ENCODE data around the gene CLNK. TPM values are rescaled to one million over a fixed set of nuclear protein-coding genes. Genes with fewer than 3 reads are reported as not detected.

Gene CLNK
- polyA plus RNA-seq, 1 of the 3 experiments (the other 2 are of a cell fraction) = not detected

DNA sequence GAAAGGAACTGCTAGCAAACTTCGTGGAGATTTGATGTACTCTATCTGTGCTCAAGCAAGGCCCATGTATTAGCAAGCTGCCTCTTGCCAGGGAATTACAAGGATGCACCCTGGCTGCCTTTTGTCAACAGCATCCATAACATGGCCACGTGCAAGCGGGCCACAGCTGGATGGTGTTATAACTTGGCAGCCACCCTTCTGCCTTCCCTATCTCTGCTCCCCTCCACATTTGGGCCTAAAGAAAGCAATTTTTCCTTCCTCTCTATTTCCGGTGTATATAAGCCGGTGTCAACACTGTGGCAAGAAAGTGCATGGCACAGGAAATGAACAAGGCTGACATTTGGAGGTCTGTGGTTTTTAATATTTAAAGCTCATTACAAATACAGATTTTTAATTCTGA lies 94.8 kb downstream of the CLNK start (continued):
- TF ChIP-seq, protein P1, sequence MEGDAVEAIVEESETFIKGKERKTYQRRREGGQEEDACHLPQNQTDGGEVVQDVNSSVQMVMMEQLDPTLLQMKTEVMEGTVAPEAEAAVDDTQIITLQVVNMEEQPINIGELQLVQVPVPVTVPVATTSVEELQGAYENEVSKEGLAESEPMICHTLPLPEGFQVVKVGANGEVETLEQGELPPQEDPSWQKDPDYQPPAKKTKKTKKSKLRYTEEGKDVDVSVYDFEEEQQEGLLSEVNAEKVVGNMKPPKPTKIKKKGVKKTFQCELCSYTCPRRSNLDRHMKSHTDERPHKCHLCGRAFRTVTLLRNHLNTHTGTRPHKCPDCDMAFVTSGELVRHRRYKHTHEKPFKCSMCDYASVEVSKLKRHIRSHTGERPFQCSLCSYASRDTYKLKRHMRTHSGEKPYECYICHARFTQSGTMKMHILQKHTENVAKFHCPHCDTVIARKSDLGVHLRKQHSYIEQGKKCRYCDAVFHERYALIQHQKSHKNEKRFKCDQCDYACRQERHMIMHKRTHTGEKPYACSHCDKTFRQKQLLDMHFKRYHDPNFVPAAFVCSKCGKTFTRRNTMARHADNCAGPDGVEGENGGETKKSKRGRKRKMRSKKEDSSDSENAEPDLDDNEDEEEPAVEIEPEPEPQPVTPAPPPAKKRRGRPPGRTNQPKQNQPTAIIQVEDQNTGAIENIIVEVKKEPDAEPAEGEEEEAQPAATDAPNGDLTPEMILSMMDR (IDR thresholded peaks at IDR 0.05) = no peak

DNA sequence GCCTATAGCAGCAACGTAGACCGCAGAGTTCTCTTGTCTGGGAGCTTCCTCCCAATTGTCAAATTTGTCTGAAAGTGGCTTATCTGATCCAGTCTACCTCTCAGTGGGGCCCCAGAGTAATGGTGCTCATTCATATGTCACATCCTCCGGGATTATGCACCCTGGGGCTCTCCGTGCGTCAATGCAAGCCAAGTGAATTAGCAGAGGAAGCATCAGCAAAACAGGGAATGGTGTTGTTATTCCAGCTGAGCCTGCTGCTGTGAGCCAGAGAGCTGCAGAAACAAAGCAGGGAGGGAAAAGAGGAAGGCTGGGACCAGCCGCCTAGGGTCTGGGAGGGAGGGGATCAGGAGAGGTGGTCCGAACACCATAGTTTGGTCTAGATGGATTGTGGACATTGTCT lies 95.2 kb downstream of the CLNK start:
- no peaks in the 10 kb centered on the region for H3K9me2 ChIP-seq
- no peak for DNase-seq
- no peak overlapping the region for H3K9ac ChIP-seq
- H4K20me1 ChIP-seq (ENCODE audit: insufficient read depth) = no peaks in the 10 kb centered on the region
- H3K4me1 ChIP-seq (ENCODE audit: control insufficient read depth in 1 of 2, insufficient read depth in 2 of 2, low read depth in 1 of 2, low read length in 1 of 2) = no peaks in the 10 kb centered on the region
- no peak overlapping the region for H3K27ac ChIP-seq (ENCODE audit: low read depth in 2 of 2, low read length in 1 of 2)
- H3K36me3 ChIP-seq (replicated peaks in 1 of 2; ENCODE audit: control insufficient read depth in 1 of 2, insufficient read depth in 2 of 2, low read length in 1 of 2) = no peaks in the 10 kb centered on the region
- POLR2A ChIA-PET = no interaction called here
- H2AFZ ChIP-seq (ENCODE audit: low read depth) = no peak overlapping the region
- H3K27me3 ChIP-seq (ENCODE audit: insufficient read depth) = no peaks in the 10 kb centered on the region; the same call in 1 of the 2 replicates
- no peaks in the 10 kb centered on the region for H3K79me2 ChIP-seq (ENCODE audit: insufficient read depth)
- no peaks in the 10 kb centered on the region for H3F3A ChIP-seq (replicated peaks; ENCODE audit: insufficient read depth)
- CTCF ChIA-PET = no interaction called here
- no peak overlapping the region for H3K4me3 ChIP-seq (ENCODE audit: low read depth in 2 of 2, low read length in 1 of 2)
- WGBS (ENCODE audit: low lambda C conversion rate) = 22% methylated on average over 7 of the region's 7 CpGs
- H3K4me2 ChIP-seq = no peak overlapping the region
- no peaks in the 10 kb centered on the region for H3K9me3 ChIP-seq
- TF ChIP-seq NRF1 (IDR thresholded peaks at IDR 0.05; ENCODE audit: low read depth, low read length) = no peak
- no peak for TF ChIP-seq TCF12 (IDR thresholded peaks at IDR 0.05)
- TF ChIP-seq FOXM1 (IDR thresholded peaks at IDR 0.05; ENCODE audit: low read depth) = no peak
- TF ChIP-seq JUND (IDR thresholded peaks at IDR 0.05) = no peak
- no peak for TF ChIP-seq RCOR1 (IDR thresholded peaks at IDR 0.05; ENCODE audit: low read length)
- TF ChIP-seq, protein P2, sequence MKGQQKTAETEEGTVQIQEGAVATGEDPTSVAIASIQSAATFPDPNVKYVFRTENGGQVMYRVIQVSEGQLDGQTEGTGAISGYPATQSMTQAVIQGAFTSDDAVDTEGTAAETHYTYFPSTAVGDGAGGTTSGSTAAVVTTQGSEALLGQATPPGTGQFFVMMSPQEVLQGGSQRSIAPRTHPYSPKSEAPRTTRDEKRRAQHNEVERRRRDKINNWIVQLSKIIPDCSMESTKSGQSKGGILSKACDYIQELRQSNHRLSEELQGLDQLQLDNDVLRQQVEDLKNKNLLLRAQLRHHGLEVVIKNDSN (IDR thresholded peaks at IDR 0.05; ENCODE audit: borderline replicate concordance, low read depth) = no peak
- TF ChIP-seq EZH2phosphoT487 (IDR thresholded peaks at IDR 0.05; ENCODE audit: borderline replicate concordance, low read depth) = no peak
- TF ChIP-seq RXRA (IDR thresholded peaks at IDR 0.05; ENCODE audit: borderline replicate concordance, low read depth) = no peak
- no peak for TF ChIP-seq FOXJ3 (CRISPR knock-in tag; IDR thresholded peaks at IDR 0.05)
- no peak for TF ChIP-seq POLR2AphosphoS5 (IDR thresholded peaks at IDR 0.05; ENCODE audit: low read depth, low read length)

DNA sequence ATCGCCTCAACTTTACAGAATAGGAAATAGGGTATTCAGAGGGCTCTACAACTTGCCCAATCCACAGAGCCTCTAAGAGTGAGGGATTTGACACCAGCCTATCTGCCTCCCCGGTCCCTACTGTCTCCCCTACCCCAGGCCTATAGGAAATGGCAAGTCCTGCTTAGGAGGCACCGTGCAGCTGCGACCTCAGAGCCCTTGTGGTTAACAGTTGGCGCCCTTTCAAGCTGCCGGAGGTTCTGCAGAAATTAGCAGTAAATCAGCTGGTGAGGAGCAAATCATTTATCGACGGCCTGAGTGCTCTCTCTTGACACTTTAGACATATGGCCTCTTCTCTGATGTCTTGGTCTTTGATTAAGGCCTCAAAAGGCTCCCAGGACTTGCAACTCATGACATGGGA lies 96.9 kb downstream of the CLNK start:
- TF ChIP-seq, protein P3, sequence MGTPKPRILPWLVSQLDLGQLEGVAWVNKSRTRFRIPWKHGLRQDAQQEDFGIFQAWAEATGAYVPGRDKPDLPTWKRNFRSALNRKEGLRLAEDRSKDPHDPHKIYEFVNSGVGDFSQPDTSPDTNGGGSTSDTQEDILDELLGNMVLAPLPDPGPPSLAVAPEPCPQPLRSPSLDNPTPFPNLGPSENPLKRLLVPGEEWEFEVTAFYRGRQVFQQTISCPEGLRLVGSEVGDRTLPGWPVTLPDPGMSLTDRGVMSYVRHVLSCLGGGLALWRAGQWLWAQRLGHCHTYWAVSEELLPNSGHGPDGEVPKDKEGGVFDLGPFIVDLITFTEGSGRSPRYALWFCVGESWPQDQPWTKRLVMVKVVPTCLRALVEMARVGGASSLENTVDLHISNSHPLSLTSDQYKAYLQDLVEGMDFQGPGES (IDR thresholded peaks at IDR 0.05; ENCODE audit: low read depth, low read length) = no peak
- TF ChIP-seq, protein P2 (IDR thresholded peaks at IDR 0.05; ENCODE audit: borderline replicate concordance, low read depth) = no peak
- TF ChIP-seq GABPA (IDR thresholded peaks at IDR 0.05; ENCODE audit: low read depth) (no peak), SMC3 (IDR thresholded peaks at IDR 0.05; ENCODE audit: low read depth, low read length) (no peak)
- TF ChIP-seq, protein P4, sequence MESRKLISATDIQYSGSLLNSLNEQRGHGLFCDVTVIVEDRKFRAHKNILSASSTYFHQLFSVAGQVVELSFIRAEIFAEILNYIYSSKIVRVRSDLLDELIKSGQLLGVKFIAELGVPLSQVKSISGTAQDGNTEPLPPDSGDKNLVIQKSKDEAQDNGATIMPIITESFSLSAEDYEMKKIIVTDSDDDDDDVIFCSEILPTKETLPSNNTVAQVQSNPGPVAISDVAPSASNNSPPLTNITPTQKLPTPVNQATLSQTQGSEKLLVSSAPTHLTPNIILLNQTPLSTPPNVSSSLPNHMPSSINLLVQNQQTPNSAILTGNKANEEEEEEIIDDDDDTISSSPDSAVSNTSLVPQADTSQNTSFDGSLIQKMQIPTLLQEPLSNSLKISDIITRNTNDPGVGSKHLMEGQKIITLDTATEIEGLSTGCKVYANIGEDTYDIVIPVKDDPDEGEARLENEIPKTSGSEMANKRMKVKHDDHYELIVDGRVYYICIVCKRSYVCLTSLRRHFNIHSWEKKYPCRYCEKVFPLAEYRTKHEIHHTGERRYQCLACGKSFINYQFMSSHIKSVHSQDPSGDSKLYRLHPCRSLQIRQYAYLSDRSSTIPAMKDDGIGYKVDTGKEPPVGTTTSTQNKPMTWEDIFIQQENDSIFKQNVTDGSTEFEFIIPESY (IDR thresholded peaks at IDR 0.05; ENCODE audit: borderline replicate concordance, low read depth) = no peak

More for the DNA sequence above, 96.9 kb downstream of the CLNK start:
- WGBS (ENCODE audit: low lambda C conversion rate) = 17% methylated on average over 5 of the region's 8 CpGs
- no peaks in the 10 kb centered on the region for H3K4me1 ChIP-seq (ENCODE audit: control insufficient read depth in 1 of 2, insufficient read depth in 2 of 2, low read depth in 1 of 2, low read length in 1 of 2)
- no peak overlapping the region for H2AFZ ChIP-seq (ENCODE audit: low read depth)
- no peaks in the 10 kb centered on the region for H4K20me1 ChIP-seq (ENCODE audit: insufficient read depth)
- ChIA-PET CTCF (no interaction called here), POLR2A (no interaction called here)
- no peaks in the 10 kb centered on the region for H3K36me3 ChIP-seq (replicated peaks in 1 of 2; ENCODE audit: control insufficient read depth in 1 of 2, insufficient read depth in 2 of 2, low read length in 1 of 2)
- H3K4me2 ChIP-seq = no peak overlapping the region
- no peaks in the 10 kb centered on the region for H3K79me2 ChIP-seq (ENCODE audit: insufficient read depth)
- no peaks in the 10 kb centered on the region for H3K9me2 ChIP-seq
- DNase-seq = no peak
- no peaks in the 10 kb centered on the region for H3K9me3 ChIP-seq
- H3K9ac ChIP-seq = no peak overlapping the region
- no peak overlapping the region for H3K4me3 ChIP-seq (ENCODE audit: low read depth in 2 of 2, low read length in 1 of 2)
- H3F3A ChIP-seq (replicated peaks; ENCODE audit: insufficient read depth) = no peaks in the 10 kb centered on the region
- H3K27ac ChIP-seq (ENCODE audit: low read depth in 2 of 2, low read length in 1 of 2) = no peak overlapping the region
- no peaks in the 10 kb centered on the region; the same call in 1 of the 2 replicates for H3K27me3 ChIP-seq (ENCODE audit: insufficient read depth)
